ENCODE data around the gene SLC26A2.

The SLC26A2 gene

DNA sequence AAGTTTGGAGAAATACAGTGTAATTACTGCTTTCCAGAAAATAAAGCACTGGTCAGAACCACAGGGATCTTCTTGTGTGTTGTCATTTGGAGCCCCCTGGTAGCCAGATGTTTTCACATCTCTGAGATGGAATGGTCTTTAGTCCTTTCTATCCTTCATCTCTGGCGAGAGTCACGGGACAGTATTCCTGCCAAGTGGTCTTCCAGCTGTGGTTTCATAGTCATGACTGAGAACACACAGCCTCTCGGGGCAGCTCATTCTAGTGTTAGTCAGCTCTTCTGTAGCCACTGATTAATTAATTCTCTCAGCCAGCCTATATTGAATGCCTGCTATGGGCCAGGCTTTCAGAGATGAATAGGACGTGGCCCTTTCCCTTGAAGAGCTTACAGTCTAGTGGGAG lies 74.1 kb downstream of the SLC26A2 start:
- DNase-seq, result peak; percentile 70
- Histone ChIP-seq H3K36me3 (replicated peaks) (peaks cover 80% of the 10 kb centered on the region), H3K27ac (peak overlapping the region; percentile 24), H3K27me3 (replicated peaks) (no peaks in the 10 kb centered on the region), H3K4me3 (ENCODE audit: low read depth, low read length) (no peak overlapping the region)
- TF ChIP-seq, protein P1, sequence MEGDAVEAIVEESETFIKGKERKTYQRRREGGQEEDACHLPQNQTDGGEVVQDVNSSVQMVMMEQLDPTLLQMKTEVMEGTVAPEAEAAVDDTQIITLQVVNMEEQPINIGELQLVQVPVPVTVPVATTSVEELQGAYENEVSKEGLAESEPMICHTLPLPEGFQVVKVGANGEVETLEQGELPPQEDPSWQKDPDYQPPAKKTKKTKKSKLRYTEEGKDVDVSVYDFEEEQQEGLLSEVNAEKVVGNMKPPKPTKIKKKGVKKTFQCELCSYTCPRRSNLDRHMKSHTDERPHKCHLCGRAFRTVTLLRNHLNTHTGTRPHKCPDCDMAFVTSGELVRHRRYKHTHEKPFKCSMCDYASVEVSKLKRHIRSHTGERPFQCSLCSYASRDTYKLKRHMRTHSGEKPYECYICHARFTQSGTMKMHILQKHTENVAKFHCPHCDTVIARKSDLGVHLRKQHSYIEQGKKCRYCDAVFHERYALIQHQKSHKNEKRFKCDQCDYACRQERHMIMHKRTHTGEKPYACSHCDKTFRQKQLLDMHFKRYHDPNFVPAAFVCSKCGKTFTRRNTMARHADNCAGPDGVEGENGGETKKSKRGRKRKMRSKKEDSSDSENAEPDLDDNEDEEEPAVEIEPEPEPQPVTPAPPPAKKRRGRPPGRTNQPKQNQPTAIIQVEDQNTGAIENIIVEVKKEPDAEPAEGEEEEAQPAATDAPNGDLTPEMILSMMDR (IDR thresholded peaks at IDR 0.05; ENCODE audit: low read depth, low read length, missing control alignments), result no peak
- in situ Hi-C loops (cut with HindIII; ENCODE audit: low pct_ligation_motif_present, low sequenced_read_pairs), result no loop called here

DNA sequence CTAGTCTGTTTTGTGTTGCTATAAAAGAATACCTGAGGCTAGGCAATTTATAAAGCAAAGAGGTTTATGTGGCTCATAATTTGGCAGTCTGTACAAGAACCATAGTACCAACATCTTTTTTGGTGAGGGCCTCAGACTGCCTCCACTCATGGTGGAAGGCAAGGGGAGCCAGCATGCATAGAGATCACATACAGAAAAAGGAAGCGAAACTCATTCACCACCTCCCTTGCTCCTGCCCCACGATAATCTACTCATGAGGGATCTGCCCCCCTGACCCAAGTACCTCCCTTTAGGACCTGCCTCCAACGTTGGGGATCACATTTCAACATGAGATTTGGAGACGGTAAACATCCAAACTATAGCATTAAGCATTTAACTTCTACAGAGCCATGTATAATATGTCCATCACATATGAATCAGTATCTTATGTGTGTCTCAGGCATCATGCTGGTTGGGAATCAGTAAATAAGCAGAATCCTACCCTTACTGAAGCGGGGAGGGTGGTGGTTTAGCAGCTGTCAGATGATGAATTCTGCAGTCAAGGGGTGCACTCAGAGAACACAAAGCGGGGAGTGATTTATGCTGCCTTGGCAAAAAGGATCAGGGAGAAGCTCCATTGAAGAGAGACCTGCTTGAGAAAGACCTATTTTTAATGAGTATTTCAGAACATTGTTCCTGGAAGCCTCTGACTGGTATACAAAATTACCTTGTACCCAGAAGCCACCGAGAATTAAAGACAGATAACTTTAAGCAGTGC lies 74.8 kb downstream of the SLC26A2 start:
- in situ Hi-C loops (cut with HindIII; ENCODE audit: low pct_ligation_motif_present, low sequenced_read_pairs), result no loop called here
- no peak overlapping the region for H3K4me3 ChIP-seq (ENCODE audit: low read depth, low read length)
- H3K27ac ChIP-seq, result peak overlapping the region; percentile 91
- H3K27me3 ChIP-seq (replicated peaks), result no peaks in the 10 kb centered on the region
- TF ChIP-seq, protein P1 (IDR thresholded peaks at IDR 0.05; ENCODE audit: low read depth, low read length, missing control alignments), result no peak
- no peak for DNase-seq
- peaks cover 77% of the 10 kb centered on the region for H3K36me3 ChIP-seq (replicated peaks)

DNA sequence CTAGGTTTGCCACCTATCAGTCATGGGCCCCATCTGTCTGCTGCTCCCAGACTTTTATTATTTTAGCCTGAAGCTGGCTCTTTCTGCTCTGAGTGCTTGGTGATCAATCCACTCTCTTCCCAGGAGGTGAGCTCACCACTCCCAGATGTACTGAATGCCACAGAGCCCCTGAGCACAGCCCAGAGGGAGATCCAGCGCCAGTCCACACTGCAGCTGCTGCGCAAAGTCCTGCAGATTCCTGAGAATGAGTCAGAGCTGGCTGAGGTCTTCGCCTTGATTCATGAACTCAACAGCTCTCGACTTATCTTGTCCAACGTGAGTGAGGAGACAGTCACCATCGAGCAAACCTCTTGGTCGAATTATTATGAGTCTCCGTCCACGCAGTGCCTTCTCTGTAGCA lies 76.0 kb downstream of the SLC26A2 start:
- TF ChIP-seq, protein P1 (IDR thresholded peaks at IDR 0.05; ENCODE audit: low read depth, low read length, missing control alignments), result no peak
- peak overlapping the region; percentile 91 for H3K27ac ChIP-seq
- H3K27me3 ChIP-seq (replicated peaks), result no peaks in the 10 kb centered on the region
- H3K4me3 ChIP-seq (ENCODE audit: low read depth, low read length), result no peak overlapping the region
- peak; percentile 99 for DNase-seq
- in situ Hi-C loops (cut with HindIII; ENCODE audit: low pct_ligation_motif_present, low sequenced_read_pairs), result no loop called here
- peaks cover 77% of the 10 kb centered on the region for H3K36me3 ChIP-seq (replicated peaks)

All from brain microvascular endothelial cell (primary cell).